Measurements from ENCODE around the gene CYP1A1.
A peak's percentile ranks its signal among the peaks of the same experiment; 100 is the strongest.
"Not testable (repeated sequence)": the region's sequence is repeated elsewhere in the genome, so short reads cannot be mapped to it uniquely, and the experiment has no call there.

CYP1A1 gene

GRCh38 chr15:74725225-74725774 is at the start of gene CYP1A1:
Gene CYP1A1 (minus strand): TSS chr15:74725528. CDS start chr15:74723097, 2,431 bp downstream.
- DNase-seq = peak; percentile 42

GRCh38 chr15:74773731-74774252 is 48.5 kb upstream of the CYP1A1 start:
- DNase-seq = no peak

- DNase-seq = no peak
Measured at GRCh38 chr15:74773329-74773728, 48.0 kb upstream of the CYP1A1 start.

GRCh38 chr15:74770211-74770903 is 45.0 kb upstream of the CYP1A1 start:
- no peak for DNase-seq

- no peak for DNase-seq
Measured at GRCh38 chr15:74769463-74770025, 44.2 kb upstream of the CYP1A1 start.

GRCh38 chr15:74768771-74769342 is 43.5 kb upstream of the CYP1A1 start:
- DNase-seq = no peak

GRCh38 chr15:74768099-74768770 is 42.9 kb upstream of the CYP1A1 start:
- no peak for DNase-seq

- DNase-seq = no peak
Measured at GRCh38 chr15:74767167-74768098, 42.1 kb upstream of the CYP1A1 start.

GRCh38 chr15:74763416-74763815 is 38.1 kb upstream of the CYP1A1 start:
- no peak for DNase-seq

- no peak for DNase-seq
Measured at GRCh38 chr15:74762791-74763150, 37.4 kb upstream of the CYP1A1 start.

GRCh38 chr15:74758736-74759135 is 33.4 kb upstream of the CYP1A1 start:
- DNase-seq = no peak

GRCh38 chr15:74754593-74755215 is 29.4 kb upstream of the CYP1A1 start:
- DNase-seq = no peak

GRCh38 chr15:74752531-74752930 is 27.2 kb upstream of the CYP1A1 start:
- no peak for DNase-seq

- DNase-seq = no peak
Measured at GRCh38 chr15:74752011-74752410, 26.7 kb upstream of the CYP1A1 start.

GRCh38 chr15:74750751-74751150 is 25.4 kb upstream of the CYP1A1 start:
- no peak for DNase-seq

GRCh38 chr15:74749832-74750231 is 24.5 kb upstream of the CYP1A1 start:
- DNase-seq = no peak

GRCh38 chr15:74748322-74748946 is 23.1 kb upstream of the CYP1A1 start, which contains the start of gene CYP1A2:
Gene CYP1A2 (plus strand): TSS chr15:74748845. CDS start chr15:74749739, 894 bp downstream.
- no peak for DNase-seq

GRCh38 chr15:74746389-74746788 is 21.1 kb upstream of the CYP1A1 start:
- no peak for DNase-seq

- no peak for DNase-seq
Measured at GRCh38 chr15:74742422-74742821, 17.1 kb upstream of the CYP1A1 start.

GRCh38 chr15:74738239-74738638 is 12.9 kb upstream of the CYP1A1 start:
- not testable (repeated sequence) for DNase-seq

GRCh38 chr15:74735305-74735704 is 10.0 kb upstream of the CYP1A1 start:
- DNase-seq = no peak
